NCI-H1092 treated with DMSO at 0.1 percent for 48 hours (cell line): ENCODE results near the gene PYGB.
A peak's percentile ranks its signal among the peaks of the same experiment; 100 is the strongest.
"Not testable (repeated sequence)": the region's sequence is repeated elsewhere in the genome, so short reads cannot be mapped to it uniquely, and the experiment has no call there.

ENCODE experiments used
- DNase-seq: peaks from one replicate; lab custom pipeline; 2025; lab: John Stamatoyannopoulos, UW

Gene PYGB

DNA sequence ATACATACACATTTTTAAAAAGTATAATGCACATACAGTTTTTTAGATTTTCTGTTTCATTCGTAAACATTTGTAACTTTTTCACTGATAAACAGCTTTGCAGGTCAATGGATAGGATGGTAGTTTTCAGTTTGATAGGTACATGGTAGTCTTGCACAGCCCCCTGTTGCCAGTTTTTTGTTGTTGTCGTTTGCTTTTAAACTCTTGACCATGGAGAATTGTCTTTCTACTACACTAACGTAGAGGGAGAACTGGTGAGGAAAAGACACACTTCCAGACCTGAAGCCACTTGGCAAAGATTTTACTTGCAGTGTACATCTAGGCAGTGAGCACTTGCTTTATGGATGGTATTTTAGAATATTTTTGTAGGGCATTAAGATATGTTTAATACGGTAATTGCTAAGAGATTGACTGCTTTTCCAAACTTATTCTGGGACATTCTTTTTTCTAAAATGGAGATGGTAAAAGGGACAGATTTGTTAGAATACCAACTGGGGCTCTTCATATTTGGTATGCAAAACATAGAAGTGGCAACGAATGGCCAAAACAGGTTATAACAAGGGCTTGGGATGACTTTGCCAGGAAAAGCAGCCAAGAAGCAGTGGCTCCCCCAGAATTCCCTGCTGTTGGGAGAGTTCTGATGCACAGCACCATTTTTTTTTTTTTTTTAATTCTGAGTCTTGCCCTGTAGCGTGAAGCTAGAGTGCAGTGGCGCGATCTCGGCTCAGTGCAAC is 1.5 kb downstream of the PYGB start:
- no peak for DNase-seq

DNA sequence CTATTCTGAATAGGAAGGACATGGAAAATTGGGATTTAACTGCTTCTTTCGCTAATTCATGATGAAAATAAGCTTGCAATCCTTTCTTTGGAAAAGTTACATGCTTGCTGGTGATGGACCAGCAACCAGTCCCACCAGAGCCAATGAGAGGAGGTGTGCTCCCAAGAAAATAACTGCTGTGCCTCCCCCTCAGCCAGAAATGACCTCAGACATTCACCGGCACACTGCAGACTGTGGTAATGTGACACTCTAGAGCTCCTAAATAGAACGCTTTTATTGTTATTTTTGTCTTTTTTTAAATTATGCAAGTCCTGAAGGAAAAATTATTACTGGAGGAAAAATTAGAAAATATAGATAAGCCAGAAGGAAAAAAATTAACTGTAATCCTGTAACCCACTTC is 2.6 kb downstream of the PYGB start:
- no peak for DNase-seq

DNA sequence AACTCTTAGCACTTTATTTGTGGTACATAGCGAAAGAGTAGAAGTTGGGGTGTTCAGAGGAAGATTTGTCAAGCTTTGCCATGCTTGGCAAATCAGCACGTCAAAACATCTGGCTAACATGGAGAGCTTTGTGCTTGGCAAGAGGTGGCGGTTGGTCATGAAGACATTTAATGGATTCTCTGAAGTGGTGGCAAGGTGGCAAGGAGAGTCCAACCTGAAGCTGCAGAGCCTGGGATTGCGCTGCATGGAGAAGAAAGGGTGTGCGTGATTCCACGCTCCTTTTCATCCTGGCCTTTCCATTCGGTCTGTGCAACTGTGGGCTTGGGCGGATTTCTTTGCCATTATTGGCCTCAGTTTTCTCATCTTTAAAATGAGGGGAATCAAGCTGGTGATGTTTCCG is 3.1 kb downstream of the PYGB start:
- DNase-seq: no peak

- DNase-seq: no peak
These were observed 3.7 kb downstream of the PYGB start for GRCh38 chr20:25251558-25251957.

GRCh38 chr20:25252230-25252651 is 4.4 kb downstream of the PYGB start:
- no peak for DNase-seq

DNA sequence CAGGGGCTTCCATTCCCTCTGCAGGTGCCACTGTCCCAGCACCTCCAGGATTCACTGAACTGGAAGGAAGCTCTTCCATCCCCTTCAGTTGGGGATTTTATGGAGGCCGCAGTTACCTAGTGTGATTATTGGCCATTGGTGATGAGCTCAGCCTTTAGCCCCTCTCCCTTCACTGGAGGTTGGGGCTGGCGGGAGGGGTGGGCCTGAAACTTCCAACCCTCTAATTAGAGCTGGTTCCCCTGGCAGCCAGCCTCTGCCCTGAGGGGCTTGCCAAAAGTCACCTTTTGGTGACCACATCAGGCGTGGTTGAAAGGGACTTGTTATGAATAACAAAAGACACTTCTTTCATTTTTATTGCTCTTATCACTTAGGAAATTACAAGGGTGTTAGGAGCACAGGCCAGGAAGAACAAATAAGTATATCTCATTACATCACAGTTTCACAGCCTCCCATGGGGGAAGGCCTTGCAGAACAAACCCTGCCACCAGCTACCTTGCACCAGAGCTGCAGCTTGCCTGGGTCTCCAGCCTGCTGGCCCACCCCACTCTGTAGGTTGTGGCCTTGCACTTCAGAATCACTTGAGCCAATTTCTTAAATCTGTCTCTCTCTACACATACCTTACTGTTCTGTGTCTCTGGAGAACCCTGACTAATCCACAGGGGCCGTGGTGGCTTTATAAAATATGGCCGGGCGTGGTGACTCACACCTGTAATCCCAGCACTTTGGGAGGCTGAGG is 5.0 kb downstream of the PYGB start:
- peak; percentile 15 for DNase-seq

- no peak for DNase-seq
These were observed 5.9 kb downstream of the PYGB start for GRCh38 chr20:25253606-25254275.

DNA sequence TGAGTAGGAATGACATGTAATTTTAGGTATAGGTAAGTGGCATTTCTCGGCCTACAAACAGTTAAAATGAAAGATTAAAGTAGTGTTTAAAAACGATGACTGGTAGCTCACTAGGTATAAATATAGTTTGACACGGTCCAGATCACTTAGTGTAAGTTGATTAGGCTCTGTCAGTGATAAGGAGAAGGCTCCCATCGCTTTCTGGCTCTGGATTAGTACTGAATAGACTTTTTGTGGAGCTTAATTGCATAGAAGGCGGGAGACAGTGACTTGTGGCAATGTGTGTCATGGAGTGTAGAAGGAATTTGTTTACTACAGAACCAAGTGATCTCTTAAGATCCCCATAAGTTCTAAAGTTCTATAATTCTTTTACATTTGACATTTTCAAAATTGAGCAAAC is 6.7 kb downstream of the PYGB start:
- DNase-seq: no peak

DNA sequence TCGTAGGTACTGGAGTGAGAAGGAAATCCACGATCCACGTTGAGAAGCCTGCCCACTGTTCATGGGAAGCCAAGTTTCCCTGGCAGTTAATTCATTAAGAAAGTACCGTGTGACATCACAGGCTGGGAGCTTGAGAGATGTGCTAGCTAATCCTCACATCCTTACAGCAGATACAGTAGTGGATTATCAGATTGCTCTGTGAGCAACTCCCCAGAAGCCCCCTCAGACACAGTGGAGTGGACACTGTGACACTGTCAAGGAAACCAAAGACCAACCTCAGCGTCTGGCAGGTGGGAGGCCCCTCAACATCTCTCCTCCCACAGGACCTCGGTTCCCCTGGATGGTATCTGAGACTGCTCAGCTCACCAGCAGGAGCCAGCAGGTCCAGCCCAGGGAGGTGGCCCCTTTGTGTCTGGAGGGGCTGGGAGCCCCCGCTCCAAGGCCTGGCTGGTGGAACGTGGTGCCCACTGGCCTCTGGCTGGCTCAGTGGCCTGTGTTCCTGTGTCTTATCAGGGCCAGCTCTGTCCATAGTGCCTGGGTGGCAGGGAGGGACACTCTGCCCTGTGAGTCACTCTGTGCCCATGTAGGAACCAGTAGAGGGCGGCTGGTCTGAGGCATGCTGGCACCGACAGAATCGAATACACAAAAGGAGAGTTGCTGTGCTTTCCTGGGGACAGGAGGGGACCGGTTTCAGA is 7.2 kb downstream of the PYGB start:
- no peak for DNase-seq

DNA sequence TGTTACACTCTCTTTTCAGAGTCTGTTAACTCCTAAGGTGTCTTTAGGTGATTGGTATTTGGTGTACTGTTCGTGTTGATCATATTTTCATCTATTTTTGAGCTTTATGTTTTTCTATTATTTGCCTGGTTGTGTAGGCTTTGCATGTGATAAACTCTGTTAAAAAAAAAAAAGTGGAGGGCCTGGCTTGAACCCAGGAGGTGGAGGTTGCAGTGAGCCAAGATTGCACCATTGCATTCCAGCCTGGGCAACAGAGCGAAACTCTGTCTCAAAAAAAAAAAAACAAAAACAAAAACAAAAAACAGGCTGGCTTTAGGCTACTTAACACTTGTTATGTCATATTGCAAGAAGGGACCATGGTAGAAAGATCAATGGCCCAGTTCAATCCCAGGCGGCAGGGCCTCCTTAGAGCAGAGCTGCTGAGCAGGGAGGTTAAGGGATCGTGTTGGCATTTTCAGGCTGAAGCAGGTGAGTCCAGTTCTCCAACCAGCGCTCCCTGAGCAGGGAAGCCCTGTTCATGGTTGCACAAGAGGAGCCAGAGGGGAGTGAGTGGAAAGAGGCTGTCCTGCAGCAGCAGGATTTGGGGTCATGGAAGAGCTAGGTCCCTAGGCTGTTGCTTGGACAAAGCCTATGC is 8.5 kb downstream of the PYGB start:
- DNase-seq: no peak

- DNase-seq: no peak
These were observed 9.2 kb downstream of the PYGB start for GRCh38 chr20:25257130-25257529.

DNA sequence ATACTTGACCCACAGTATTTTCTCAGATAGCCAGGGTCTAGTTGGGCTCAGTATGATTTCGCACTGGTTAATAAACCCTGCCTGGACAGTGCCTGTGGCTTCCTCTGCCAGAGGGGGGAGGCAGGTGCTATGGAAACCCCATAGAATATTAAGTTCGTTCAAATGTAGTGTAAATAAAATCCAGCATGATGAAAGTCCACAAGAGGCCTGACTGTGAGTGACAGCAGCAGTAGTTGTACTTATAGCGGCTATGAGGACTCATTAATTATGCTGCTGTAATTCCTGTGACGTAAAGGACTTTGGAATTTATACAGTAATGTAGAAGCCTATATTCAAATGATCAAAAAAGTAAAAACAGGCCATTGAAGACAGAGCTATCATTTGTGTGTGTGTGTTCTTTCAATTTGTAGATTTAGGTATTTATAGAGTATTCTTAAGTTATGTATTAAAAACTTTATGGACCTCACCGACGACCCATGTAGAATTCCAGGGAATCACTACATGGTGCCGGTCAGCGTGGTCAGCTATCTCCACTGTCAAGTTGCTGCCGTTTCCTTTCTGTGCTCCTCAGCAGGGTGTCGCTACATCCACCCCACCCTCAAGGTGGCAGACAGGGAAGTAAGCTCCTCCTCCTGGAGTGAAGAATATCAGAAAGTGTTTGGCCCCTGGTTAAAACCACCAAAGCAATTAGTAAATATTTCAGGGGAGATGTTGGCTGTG is 10.0 kb downstream of the PYGB start:
- no peak for DNase-seq

DNA sequence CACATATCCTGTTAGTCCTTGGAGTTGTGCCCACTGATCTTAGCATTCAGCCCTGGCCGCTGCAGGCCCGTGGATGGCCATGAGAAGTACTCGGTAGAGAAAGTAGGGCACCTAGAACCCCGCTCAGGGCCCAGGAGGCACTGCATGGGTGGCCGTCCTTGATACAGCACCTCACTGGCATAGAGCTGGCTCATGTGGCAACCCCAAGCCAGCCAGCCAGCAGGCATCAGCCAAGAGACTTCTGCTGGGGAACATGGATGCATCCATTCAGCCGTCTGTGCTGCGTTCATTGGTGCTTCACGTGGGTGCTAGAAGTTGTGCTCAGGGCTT is 10.6 kb downstream of the PYGB start:
- DNase-seq: no peak

GRCh38 chr20:25258828-25259227 is 10.9 kb downstream of the PYGB start:
- DNase-seq: no peak

DNA sequence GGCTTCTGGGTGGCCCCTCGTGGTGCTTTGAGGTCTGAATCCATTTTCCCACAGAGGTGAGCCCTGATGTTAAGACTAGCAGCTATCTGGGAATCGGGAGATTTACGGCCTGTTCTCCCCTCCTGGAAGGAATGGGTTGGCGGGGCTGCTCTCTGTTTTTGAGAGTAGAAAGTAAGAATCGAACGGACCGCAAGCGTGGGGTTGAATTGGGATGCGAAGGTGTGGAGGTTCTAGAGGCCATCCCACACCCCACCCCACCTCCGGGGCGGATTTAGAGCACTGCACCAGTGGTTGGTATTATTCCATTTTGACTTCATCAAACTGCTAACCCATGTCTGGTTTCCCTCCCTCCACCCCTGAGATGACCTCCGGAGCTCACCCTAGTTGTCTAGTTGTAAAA is 11.5 kb downstream of the PYGB start:
- no peak for DNase-seq

GRCh38 chr20:25259788-25260254 is 11.9 kb downstream of the PYGB start:
- DNase-seq: no peak

GRCh38 chr20:25260770-25261437 is 13.0 kb downstream of the PYGB start:
- not testable (repeated sequence) for DNase-seq

GRCh38 chr20:25269057-25269832 is 21.4 kb downstream of the PYGB start:
- peak; percentile 18 for DNase-seq

DNA sequence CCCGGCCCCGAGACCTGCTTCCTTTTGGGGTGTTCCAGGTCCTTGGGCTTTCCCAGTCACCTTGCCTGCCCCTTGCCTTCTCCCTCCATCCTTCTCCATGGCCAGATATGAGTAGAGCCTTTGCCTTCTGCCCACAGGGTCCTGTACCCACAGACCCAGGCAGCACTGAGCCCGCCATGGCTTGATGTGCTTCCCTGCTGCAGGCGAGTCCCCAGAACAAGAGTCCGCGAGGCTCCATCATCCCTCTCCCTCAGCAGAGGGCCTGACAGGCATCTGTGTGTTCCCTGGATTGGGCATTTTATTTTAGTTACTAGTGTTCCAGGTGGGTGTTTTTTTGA is 21.9 kb downstream of the PYGB start:
- no peak for DNase-seq

- peak; percentile 57 for DNase-seq
These were observed 23.0 kb downstream of the PYGB start for GRCh38 chr20:25270829-25271251.
